GM12872 (cell line): ENCODE measurements around the gene HSPA4.

ENCODE experiments used
- CTCF ChIP-seq: IDR thresholded peaks from 3 replicates; pipeline ENCODE4 v1.5.1; 2011; ENCODE audit warnings: low read depth, mild to moderate bottlenecking, low read length, moderate library complexity; ENCODE audit not compliant: insufficient read depth

HSPA4 gene

GRCh38 chr5:133051542-133052316, at the start of gene HSPA4:
Gene HSPA4, plus strand, starts transcription at chr5:133052013. Its CDS starts 238 bp downstream, at chr5:133052251.
- no peak for TF ChIP-seq CTCF

- TF ChIP-seq CTCF, result no peak
These were observed 45.2 kb upstream of the HSPA4 start for GRCh38 chr5:133006653-133007052.

GRCh38 chr5:133015466-133015865, 36.3 kb upstream of the HSPA4 start:
- no peak for TF ChIP-seq CTCF

DNA sequence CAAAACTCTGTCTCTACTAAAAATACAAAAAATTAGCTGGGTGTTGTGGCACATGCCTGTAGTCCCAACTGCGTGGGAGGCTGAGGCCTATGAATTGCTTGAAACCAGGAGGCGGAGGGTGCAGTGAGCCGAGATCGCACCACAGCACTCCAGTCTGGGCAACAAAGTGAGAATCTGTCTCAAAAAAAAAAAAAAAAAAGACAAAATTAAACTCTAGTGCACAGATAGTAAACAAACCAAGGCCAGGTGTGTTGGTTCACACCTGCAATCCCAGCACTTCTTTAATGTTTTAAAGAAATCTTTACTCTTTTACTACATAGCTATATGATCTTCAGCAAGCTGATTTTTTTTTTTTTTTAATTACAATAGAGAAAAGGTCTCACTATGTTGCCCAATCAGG, 33.8 kb upstream of the HSPA4 start:
- TF ChIP-seq CTCF, result no peak

GRCh38 chr5:133025804-133026663, 25.8 kb upstream of the HSPA4 start, which contains the start of gene ZCCHC10:
Gene ZCCHC10, minus strand, starts transcription at chr5:133026549. Its CDS starts 12 bp downstream, at chr5:133026537.
- no peak for TF ChIP-seq CTCF

DNA sequence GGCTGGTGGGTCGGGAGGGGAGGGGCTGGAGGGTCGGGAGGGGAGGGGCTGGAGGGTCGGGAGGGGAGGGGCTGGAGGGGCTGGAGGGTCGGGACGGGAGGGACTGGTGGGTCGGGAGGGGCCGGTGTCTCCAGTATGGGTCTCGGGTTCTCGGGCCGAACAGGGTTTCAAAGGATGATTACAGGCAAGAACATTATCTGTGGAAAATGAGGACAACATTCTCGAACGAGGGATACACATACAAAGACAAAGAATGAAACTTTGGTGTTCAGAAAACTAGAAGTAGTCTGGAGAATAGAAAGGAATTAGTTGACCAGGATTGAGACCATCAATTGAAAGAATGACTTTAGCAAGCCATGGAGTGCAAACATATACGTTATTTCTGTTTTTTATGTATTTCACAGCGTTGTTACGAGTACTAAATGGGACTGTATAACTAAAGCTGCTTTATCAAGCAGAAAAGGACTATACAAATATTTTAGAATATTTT, 25.1 kb upstream of the HSPA4 start:
- no peak for TF ChIP-seq CTCF

DNA sequence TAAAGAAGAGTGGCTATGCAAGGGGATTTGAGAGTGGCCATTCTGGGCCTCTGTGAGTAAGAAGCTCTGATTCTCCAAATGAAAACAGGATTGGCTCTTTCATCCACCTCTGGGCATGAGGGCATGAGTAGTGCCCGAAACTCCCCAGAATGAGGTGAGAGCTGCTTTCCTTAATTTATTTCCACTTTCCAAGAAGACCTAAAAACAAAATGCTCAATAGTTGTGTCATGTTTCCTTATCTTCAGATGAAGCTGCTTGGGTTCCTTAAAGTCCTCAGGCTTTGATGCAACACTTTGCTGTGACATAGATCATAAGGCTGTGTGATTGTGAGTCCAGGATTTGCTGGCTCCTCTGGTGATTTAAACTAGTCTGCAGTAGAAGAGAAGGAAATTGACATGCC, 22.4 kb upstream of the HSPA4 start:
- TF ChIP-seq CTCF, result no peak
